Measurements from ENCODE around the gene EYA4. TPM values are rescaled to one million over a fixed set of nuclear protein-coding genes. Genes with fewer than 3 reads are reported as not detected.

Gene EYA4
- total and polyA plus RNA-seq, 3 donors from 2014 or later, result 8.1 to 11.3 (median 10.7) TPM

DNA sequence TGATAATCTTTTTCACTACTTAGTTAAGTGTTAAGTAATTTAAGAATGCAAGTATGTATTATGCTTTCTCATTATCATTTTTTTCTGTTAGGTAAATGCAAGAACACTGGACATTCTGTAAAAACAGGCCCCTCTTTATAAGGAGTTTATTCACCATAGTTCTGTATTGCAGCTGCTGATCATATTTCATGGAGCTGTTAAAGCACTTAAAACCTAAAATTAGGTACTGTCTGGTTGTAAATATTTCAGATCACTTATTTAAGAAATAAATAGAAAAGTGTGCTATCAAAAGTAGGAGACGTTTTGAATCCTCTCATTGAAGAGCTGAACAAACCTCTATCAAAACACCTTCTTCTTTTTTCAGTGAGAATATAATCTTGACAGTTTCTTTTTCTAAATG lies 3.9 kb downstream of the EYA4 start:
- intact Hi-C loops (cut with DNase I; ENCODE audit: low total_unique reads), result no loop called here
- no peak for DNase-seq
- Histone ChIP-seq H3K4me3 (no peak overlapping the region), H3K27ac (no peak overlapping the region), H3K36me3 (ENCODE audit: low read depth, missing control alignments) (no peaks in the 10 kb centered on the region), H3K9me3 (no peaks in the 10 kb centered on the region), H3K27me3 (no peaks in the 10 kb centered on the region), H3K4me1 (no peaks in the 10 kb centered on the region)
- no peak for TF ChIP-seq POLR2A (IDR thresholded peaks at IDR 0.05)
- TF ChIP-seq, protein P1, sequence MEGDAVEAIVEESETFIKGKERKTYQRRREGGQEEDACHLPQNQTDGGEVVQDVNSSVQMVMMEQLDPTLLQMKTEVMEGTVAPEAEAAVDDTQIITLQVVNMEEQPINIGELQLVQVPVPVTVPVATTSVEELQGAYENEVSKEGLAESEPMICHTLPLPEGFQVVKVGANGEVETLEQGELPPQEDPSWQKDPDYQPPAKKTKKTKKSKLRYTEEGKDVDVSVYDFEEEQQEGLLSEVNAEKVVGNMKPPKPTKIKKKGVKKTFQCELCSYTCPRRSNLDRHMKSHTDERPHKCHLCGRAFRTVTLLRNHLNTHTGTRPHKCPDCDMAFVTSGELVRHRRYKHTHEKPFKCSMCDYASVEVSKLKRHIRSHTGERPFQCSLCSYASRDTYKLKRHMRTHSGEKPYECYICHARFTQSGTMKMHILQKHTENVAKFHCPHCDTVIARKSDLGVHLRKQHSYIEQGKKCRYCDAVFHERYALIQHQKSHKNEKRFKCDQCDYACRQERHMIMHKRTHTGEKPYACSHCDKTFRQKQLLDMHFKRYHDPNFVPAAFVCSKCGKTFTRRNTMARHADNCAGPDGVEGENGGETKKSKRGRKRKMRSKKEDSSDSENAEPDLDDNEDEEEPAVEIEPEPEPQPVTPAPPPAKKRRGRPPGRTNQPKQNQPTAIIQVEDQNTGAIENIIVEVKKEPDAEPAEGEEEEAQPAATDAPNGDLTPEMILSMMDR (IDR thresholded peaks at IDR 0.05), result no peak
- 33 to 54% methylated on average over 1 of the region's 1 CpG for WGBS, 2 donors

DNA sequence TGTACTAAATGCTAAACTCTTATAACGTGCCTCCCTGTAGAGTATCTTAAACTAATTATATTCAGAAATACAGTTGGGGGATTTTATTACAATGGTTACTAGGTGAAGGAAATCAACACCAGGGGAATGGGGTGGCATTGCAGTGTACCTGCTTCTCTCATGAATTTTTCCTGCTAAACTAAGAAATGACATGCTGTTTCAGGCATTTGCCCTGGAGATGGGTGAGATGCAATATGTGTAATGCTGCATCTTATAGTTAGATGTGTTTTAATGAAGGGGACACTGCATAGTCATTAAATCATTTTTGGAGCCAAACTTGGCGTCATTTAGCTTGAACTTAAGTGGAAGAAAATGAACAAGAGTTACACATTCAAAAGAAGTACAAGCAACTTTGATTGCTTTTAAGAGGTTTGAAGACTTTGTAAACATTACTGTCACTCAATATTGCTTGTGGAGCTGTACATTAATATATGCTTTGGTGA lies 4.3 kb downstream of the EYA4 start:
- no peak for TF ChIP-seq POLR2A (IDR thresholded peaks at IDR 0.05)
- TF ChIP-seq, protein P1 (IDR thresholded peaks at IDR 0.05), result no peak
- no peak for DNase-seq
- Histone ChIP-seq H3K36me3 (ENCODE audit: low read depth, missing control alignments) (no peaks in the 10 kb centered on the region), H3K4me1 (no peaks in the 10 kb centered on the region), H3K27me3 (no peaks in the 10 kb centered on the region), H3K9me3 (no peaks in the 10 kb centered on the region), H3K4me3 (no peak overlapping the region), H3K27ac (no peak overlapping the region)
- WGBS, 2 donors, result 70 to 73% methylated on average over 2 of the region's 2 CpGs
- intact Hi-C loops (cut with DNase I; ENCODE audit: low total_unique reads), result no loop called here

DNA sequence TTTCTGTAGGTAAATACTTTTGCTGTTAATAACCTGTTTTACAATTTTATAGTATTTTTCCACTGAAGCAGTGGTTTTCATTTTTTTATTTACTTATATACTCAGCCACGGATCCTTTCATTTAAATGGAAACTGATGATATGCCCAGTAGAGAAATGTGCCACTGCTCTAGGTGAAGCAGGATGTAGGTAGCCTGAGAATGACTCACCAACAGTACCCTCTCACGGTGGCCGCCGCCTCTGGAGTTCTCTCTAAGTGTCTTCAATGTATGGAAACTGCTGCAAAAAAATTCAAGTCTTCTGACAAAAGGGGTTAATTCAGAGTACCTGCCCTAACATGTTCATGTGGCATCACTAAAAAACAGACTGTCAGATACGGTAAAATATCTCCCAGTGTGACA lies 6.4 kb downstream of the EYA4 start:
- intact Hi-C loops (cut with DNase I; ENCODE audit: low total_unique reads), result no loop called here
- Histone ChIP-seq H3K4me1 (no peaks in the 10 kb centered on the region), H3K36me3 (ENCODE audit: low read depth, missing control alignments) (no peaks in the 10 kb centered on the region), H3K4me3 (no peak overlapping the region), H3K27me3 (no peaks in the 10 kb centered on the region), H3K9me3 (no peaks in the 10 kb centered on the region), H3K27ac (no peak overlapping the region)
- 91 to 96% methylated on average over 5 of the region's 5 CpGs for WGBS, 2 donors
- TF ChIP-seq, protein P1 (IDR thresholded peaks at IDR 0.05), result no peak
- TF ChIP-seq POLR2A (IDR thresholded peaks at IDR 0.05), result no peak
- DNase-seq, result no peak

DNA sequence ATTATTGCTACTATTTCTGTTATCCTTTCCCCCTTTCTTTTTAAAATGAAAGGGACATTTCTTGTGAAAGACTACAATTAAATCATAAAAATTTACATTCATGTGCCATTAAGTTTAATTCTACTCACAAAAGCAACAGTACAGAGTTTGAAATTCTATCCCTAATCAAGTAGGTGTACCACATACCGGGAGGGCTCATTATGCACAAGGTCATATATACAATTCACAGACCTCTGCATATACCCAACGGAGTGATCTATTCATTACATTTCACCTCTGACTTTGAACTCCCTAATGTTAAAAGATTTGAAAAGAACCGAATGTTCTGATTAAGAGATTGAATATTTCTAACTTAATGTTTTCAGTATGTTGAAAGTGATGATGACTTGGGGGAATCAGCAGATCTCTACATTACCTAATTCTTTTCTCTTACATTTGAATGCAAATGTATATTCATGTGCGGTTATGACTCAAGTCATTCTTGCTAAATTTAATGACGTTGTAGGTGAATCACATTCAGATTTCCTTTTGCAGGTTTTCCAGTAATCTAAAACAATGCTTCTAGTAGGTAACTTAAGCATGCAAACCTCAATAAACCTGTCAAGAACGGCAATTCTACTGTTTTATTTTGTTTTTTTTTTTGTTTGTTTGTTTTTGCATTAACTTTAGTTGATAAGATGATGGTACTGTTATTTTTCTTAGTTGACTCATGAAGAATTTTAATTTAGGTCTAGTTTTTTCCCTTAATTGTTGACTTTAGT lies 7.3 kb downstream of the EYA4 start:
- H3K4me3 ChIP-seq, result no peak overlapping the region
- no peaks in the 10 kb centered on the region for H3K27me3 ChIP-seq
- intact Hi-C loops (cut with DNase I; ENCODE audit: low total_unique reads), result no loop called here
- no peak for DNase-seq
- TF ChIP-seq POLR2A (IDR thresholded peaks at IDR 0.05), result no peak
- TF ChIP-seq, protein P1 (IDR thresholded peaks at IDR 0.05), result no peak
- no peaks in the 10 kb centered on the region for H3K9me3 ChIP-seq
- H3K4me1 ChIP-seq, result no peaks in the 10 kb centered on the region
- H3K36me3 ChIP-seq (ENCODE audit: low read depth, missing control alignments), result no peaks in the 10 kb centered on the region
- no peak overlapping the region for H3K27ac ChIP-seq
- WGBS, 2 donors, result 76 to 78% methylated on average over 6 of the region's 6 CpGs

DNA sequence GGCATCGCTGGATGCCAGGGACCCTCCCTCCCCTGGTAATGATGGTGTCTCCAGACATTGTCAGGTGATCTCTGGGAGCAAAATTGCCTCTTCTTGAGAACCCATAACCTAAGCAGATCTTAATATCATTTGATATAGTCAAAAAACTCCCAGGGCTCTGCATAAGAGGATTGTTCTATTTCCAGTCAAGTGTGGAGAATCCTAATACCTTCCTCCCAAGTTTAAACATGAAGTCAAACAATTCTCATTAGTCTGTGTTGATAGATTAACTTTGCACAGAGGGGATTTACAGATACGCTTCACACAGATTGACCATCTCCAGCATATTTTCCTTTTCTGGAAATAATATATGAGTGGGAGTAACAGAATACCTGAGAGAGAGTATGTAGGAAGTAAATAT lies 10.5 kb downstream of the EYA4 start:
- no peaks in the 10 kb centered on the region for H3K27me3 ChIP-seq
- WGBS, 2 donors, result 90 to 100% methylated on average over 2 of the region's 2 CpGs
- no peak for DNase-seq

More for the DNA sequence above, 10.5 kb downstream of the EYA4 start:
- no peak for TF ChIP-seq POLR2A (IDR thresholded peaks at IDR 0.05)
- TF ChIP-seq, protein P1 (IDR thresholded peaks at IDR 0.05), result no peak
- no peaks in the 10 kb centered on the region for H3K36me3 ChIP-seq (ENCODE audit: low read depth, missing control alignments)
- intact Hi-C loops (cut with DNase I; ENCODE audit: low total_unique reads), result no loop called here
- H3K27ac ChIP-seq, result no peak overlapping the region
- no peak overlapping the region for H3K4me3 ChIP-seq
- no peaks in the 10 kb centered on the region for H3K9me3 ChIP-seq
- no peaks in the 10 kb centered on the region for H3K4me1 ChIP-seq
